ENCODE results near the gene SULT2B1.

GRCh38 chr19:48507911-48508439 is 44.0 kb upstream of the SULT2B1 start:
- TF ChIP-seq POLR2A (IDR thresholded peaks at IDR 0.05) (no peak), CTCF (IDR thresholded peaks at IDR 0.05) (no peak)
